Liver (tissue), 9 donors: Measurements from ENCODE around the gene TERT. TPM values are rescaled to one million over a fixed set of nuclear protein-coding genes. Genes with fewer than 3 reads are reported as not detected.

Source experiments
- DNase-seq: peaks from one replicate; pipeline ENCODE4 v3.0.0-alpha.2; 2017; ENCODE audit warnings: low spot score
- H3K27ac ChIP-seq, 2 donors: one replicate each; pipeline ENCODE4 v1.7.0; 2013; ENCODE audit warnings: inconsistent platforms in 2 of 2, low read length in 2 of 2, control low read depth in 1 of 2, low read depth in 1 of 2, mild to moderate bottlenecking in 1 of 2
- H3K27me3 ChIP-seq, 4 donors: one replicate each; pipeline versions ENCODE4 v1.6.1 to v1.7.0; 2013; ENCODE audit warnings: low read length in 3 of 4, inconsistent platforms in 1 of 4, mild to moderate bottlenecking in 1 of 4, moderate library complexity in 1 of 4; ENCODE audit not compliant: control insufficient read depth in 4 of 4, insufficient read depth in 4 of 4
- H3K36me3 ChIP-seq, 4 donors: one replicate each; pipeline versions ENCODE4 v1.6.1 to v1.7.0; 2013; ENCODE audit warnings: low read length in 3 of 4, mild to moderate bottlenecking in 3 of 4, low read depth in 1 of 4, moderate library complexity in 1 of 4; ENCODE audit not compliant: control insufficient read depth in 4 of 4, insufficient read depth in 3 of 4
- H3K4me1 ChIP-seq, 4 donors: one replicate each; pipeline versions ENCODE4 v1.6.1 to v1.7.0; 2013; ENCODE audit warnings: low read length in 3 of 4, mild to moderate bottlenecking in 3 of 4, moderate library complexity in 1 of 4; ENCODE audit not compliant: control insufficient read depth in 4 of 4, insufficient read depth in 4 of 4
- H3K4me3 ChIP-seq, 3 donors: one replicate each; pipeline versions ENCODE4 v1.6.1 to v1.7.0; 2013; ENCODE audit warnings: low read length in 3 of 3, control low read depth in 1 of 3, low read depth in 1 of 3, mild to moderate bottlenecking in 1 of 3
- H3K9ac ChIP-seq, 2 donors: one replicate each; pipeline ENCODE4 v1.7.0; 2013; ENCODE audit warnings: low read length in 2 of 2, mild to moderate bottlenecking in 2 of 2, moderate library complexity in 2 of 2, control low read depth in 1 of 2, low read depth in 1 of 2
- H3K9me3 ChIP-seq, 4 donors: one replicate each; pipeline versions ENCODE4 v1.6.1 to v1.7.0; 2013; ENCODE audit warnings: low read length in 3 of 4; ENCODE audit not compliant: control insufficient read depth in 4 of 4
- EGR1 ChIP-seq, 2 donors: IDR thresholded peaks; 2 replicates each; pipeline ENCODE4 v1.6.1; 2016 to 2018; ENCODE audit warnings: antibody characterized with exemption in 2 of 2, low read depth in 2 of 2
- FOXA1 ChIP-seq: IDR thresholded peaks from 2 replicates; pipeline ENCODE4 v1.6.1; 2016; ENCODE audit warnings: antibody characterized with exemption
- FOXA2 ChIP-seq: IDR thresholded peaks from 2 replicates; pipeline ENCODE4 v1.6.1; 2016; ENCODE audit warnings: antibody characterized with exemption
- GABPA ChIP-seq, 2 donors: IDR thresholded peaks in 1 of 2; conservative IDR thresholded peaks in 1 of 2; 2 replicates each; pipeline ENCODE4 v1.6.1; 2016; ENCODE audit warnings: antibody characterized with exemption in 2 of 2, mild to moderate bottlenecking in 1 of 2, moderate library complexity in 1 of 2
- HNF4A ChIP-seq, 2 donors: conservative IDR thresholded peaks; 2 replicates each; pipeline ENCODE4 v1.6.1; 2016; ENCODE audit warnings: antibody characterized with exemption in 2 of 2, mild to moderate bottlenecking in 2 of 2
- HNF4G ChIP-seq: IDR thresholded peaks from 2 replicates; pipeline ENCODE4 v1.6.1; 2016; ENCODE audit warnings: antibody characterized with exemption
- JUND ChIP-seq, 2 donors: IDR thresholded peaks; 2 replicates each; pipeline ENCODE4 v1.6.1; 2016; ENCODE audit warnings: antibody characterized with exemption in 2 of 2
- NR2F2 ChIP-seq: IDR thresholded peaks from 2 replicates; pipeline ENCODE4 v1.6.1; 2016; ENCODE audit warnings: antibody characterized with exemption
- RAD21 ChIP-seq, 2 donors: IDR thresholded peaks; 2 replicates each; pipeline ENCODE4 v1.6.1; 2016; ENCODE audit warnings: antibody characterized with exemption in 2 of 2, mild to moderate bottlenecking in 2 of 2
- RXRA ChIP-seq, 2 donors: IDR thresholded peaks; 2 replicates each; pipeline ENCODE4 v1.6.1; 2017 to 2018; ENCODE audit warnings: antibody characterized with exemption in 2 of 2, mild to moderate bottlenecking in 1 of 2
- SP1 ChIP-seq: IDR thresholded peaks from 2 replicates; pipeline ENCODE4 v1.6.1; 2018; ENCODE audit warnings: antibody characterized with exemption, mild to moderate bottlenecking
- TAF1 ChIP-seq: conservative IDR thresholded peaks from 2 replicates; pipeline ENCODE4 v1.6.1; 2016; ENCODE audit warnings: antibody characterized with exemption, mild to moderate bottlenecking
- YY1 ChIP-seq: IDR thresholded peaks from 2 replicates; pipeline ENCODE4 v1.6.1; 2016; ENCODE audit warnings: antibody characterized with exemption, mild to moderate bottlenecking
- WGBS: extraction: QIAGEN DNeasy Blood & Tissue Kit; methylation state at CpG from one replicate; pipeline ENCODE4 v1.1.7; 2013; 5-methylcytosine and 5-hydroxymethylcytosine counted together
- polyA plus RNA-seq, 2 donors: library from polyadenylated mRNA; stranded (reverse) in 1 of 2; unstranded in 1 of 2; fragments of 200-250 nt in 1 of 2; fragments of >200 nt in 1 of 2; fragmentation: Nextera tagmentation in 1 of 2; extraction: Ambion mirVana in 1 of 2; gene quantifications; one replicate each; pipeline versions ENCODE4 v1.2.1 to v1.2.3, GENCODE V29; 2013 to 2015
- total RNA-seq, 2 donors: library from RNA; depleted of rRNA; stranded (reverse); fragments of >200 nt; gene quantifications; one replicate each; pipeline ENCODE4 v1.2.3, GENCODE V29; 2014
- TF ChIP-seq, protein P1 (sequence below): IDR thresholded peaks from 2 replicates; pipeline ENCODE4 v1.6.1; 2016; ENCODE audit warnings: antibody characterized with exemption, mild to moderate bottlenecking
- TF ChIP-seq, protein P2 (sequence below): IDR thresholded peaks from 2 replicates; pipeline ENCODE4 v1.6.1; 2016; ENCODE audit warnings: antibody characterized with exemption
- TF ChIP-seq, protein P3 (sequence below): IDR thresholded peaks from 2 replicates; pipeline ENCODE4 v1.6.1; 2016; ENCODE audit warnings: antibody characterized with exemption
- TF ChIP-seq, protein P4 (sequence below): IDR thresholded peaks from 2 replicates; pipeline ENCODE4 v1.6.1; 2016; ENCODE audit warnings: antibody characterized with exemption
- TF ChIP-seq, protein P5 (sequence below): fragments of 150-350 bp; IDR thresholded peaks from 2 replicates; pipeline ENCODE4 v1.5.1; 2017; ENCODE audit warnings: improper control_type of control experiment, low read depth, low read length; ENCODE audit not compliant: missing input control
- donor health status: healthy.
- donor health status: healthy.
- donor health status: healthy.
- donor health status: healthy.
- donor health status: healthy.

TERT gene
- total and polyA plus RNA-seq, 4 donors = 0.14 TPM; not detected in 3

DNA sequence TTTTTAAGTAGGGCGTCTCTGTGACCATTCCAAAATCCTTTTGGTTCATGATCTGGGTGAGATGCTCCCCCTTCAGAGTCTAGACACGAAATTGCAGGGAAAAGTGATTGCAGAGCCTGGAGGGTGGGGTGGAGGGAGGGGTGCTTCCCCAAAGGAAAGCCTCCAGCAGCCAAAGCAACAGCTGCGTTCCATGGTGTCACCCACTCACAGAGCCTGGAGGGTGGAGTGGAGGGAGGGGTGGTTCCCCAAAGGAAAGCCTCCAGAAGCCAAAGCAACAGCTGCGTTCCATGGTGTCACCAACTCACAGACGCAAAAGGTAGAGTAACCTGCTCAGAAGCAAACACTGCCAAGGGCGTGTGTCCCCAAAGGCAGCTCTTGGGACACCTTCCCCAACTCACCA lies 47.1 kb downstream of the TERT start:
- TF ChIP-seq, protein P1, sequence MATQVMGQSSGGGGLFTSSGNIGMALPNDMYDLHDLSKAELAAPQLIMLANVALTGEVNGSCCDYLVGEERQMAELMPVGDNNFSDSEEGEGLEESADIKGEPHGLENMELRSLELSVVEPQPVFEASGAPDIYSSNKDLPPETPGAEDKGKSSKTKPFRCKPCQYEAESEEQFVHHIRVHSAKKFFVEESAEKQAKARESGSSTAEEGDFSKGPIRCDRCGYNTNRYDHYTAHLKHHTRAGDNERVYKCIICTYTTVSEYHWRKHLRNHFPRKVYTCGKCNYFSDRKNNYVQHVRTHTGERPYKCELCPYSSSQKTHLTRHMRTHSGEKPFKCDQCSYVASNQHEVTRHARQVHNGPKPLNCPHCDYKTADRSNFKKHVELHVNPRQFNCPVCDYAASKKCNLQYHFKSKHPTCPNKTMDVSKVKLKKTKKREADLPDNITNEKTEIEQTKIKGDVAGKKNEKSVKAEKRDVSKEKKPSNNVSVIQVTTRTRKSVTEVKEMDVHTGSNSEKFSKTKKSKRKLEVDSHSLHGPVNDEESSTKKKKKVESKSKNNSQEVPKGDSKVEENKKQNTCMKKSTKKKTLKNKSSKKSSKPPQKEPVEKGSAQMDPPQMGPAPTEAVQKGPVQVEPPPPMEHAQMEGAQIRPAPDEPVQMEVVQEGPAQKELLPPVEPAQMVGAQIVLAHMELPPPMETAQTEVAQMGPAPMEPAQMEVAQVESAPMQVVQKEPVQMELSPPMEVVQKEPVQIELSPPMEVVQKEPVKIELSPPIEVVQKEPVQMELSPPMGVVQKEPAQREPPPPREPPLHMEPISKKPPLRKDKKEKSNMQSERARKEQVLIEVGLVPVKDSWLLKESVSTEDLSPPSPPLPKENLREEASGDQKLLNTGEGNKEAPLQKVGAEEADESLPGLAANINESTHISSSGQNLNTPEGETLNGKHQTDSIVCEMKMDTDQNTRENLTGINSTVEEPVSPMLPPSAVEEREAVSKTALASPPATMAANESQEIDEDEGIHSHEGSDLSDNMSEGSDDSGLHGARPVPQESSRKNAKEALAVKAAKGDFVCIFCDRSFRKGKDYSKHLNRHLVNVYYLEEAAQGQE = no peak
- TF ChIP-seq RXRA (IDR thresholded peaks at IDR 0.05) (no peak), NR2F2 (no peak), FOXA2 (no peak), HNF4A (conservative IDR thresholded peaks at IDR 0.05) (no peak), TAF1 (no peak), RAD21 (IDR thresholded peaks at IDR 0.05) (no peak), YY1 (no peak), SP1 (no peak), HNF4G (no peak), JUND (IDR thresholded peaks at IDR 0.05) (no peak), EGR1 (IDR thresholded peaks at IDR 0.05; ENCODE audit: low read depth in 2 of 2) (no peak), GABPA (IDR thresholded peaks at IDR 0.05 in 1 of 2, conservative IDR thresholded peaks at IDR 0.05 in 1 of 2) (no peak), FOXA1 (no peak)
- TF ChIP-seq, protein P2, sequence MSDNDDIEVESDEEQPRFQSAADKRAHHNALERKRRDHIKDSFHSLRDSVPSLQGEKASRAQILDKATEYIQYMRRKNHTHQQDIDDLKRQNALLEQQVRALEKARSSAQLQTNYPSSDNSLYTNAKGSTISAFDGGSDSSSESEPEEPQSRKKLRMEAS = no peak
- TF ChIP-seq, protein P3, sequence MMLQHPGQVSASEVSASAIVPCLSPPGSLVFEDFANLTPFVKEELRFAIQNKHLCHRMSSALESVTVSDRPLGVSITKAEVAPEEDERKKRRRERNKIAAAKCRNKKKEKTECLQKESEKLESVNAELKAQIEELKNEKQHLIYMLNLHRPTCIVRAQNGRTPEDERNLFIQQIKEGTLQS = no peak
- TF ChIP-seq, protein P4, sequence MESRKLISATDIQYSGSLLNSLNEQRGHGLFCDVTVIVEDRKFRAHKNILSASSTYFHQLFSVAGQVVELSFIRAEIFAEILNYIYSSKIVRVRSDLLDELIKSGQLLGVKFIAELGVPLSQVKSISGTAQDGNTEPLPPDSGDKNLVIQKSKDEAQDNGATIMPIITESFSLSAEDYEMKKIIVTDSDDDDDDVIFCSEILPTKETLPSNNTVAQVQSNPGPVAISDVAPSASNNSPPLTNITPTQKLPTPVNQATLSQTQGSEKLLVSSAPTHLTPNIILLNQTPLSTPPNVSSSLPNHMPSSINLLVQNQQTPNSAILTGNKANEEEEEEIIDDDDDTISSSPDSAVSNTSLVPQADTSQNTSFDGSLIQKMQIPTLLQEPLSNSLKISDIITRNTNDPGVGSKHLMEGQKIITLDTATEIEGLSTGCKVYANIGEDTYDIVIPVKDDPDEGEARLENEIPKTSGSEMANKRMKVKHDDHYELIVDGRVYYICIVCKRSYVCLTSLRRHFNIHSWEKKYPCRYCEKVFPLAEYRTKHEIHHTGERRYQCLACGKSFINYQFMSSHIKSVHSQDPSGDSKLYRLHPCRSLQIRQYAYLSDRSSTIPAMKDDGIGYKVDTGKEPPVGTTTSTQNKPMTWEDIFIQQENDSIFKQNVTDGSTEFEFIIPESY = no peak
- TF ChIP-seq, protein P5, sequence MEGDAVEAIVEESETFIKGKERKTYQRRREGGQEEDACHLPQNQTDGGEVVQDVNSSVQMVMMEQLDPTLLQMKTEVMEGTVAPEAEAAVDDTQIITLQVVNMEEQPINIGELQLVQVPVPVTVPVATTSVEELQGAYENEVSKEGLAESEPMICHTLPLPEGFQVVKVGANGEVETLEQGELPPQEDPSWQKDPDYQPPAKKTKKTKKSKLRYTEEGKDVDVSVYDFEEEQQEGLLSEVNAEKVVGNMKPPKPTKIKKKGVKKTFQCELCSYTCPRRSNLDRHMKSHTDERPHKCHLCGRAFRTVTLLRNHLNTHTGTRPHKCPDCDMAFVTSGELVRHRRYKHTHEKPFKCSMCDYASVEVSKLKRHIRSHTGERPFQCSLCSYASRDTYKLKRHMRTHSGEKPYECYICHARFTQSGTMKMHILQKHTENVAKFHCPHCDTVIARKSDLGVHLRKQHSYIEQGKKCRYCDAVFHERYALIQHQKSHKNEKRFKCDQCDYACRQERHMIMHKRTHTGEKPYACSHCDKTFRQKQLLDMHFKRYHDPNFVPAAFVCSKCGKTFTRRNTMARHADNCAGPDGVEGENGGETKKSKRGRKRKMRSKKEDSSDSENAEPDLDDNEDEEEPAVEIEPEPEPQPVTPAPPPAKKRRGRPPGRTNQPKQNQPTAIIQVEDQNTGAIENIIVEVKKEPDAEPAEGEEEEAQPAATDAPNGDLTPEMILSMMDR = no peak
- DNase-seq = no peak
- peaks cover 0 to 3% (median 1%) of the 10 kb centered on the region in 4 donors for H3K27me3 ChIP-seq

More for the DNA sequence above, 47.1 kb downstream of the TERT start:
- Histone ChIP-seq H3K36me3 (no peaks in the 10 kb centered on the region), H3K27ac (no peak overlapping the region), H3K9ac (no peak overlapping the region), H3K4me3 (no peak overlapping the region), H3K4me1 (no peaks in the 10 kb centered on the region), H3K9me3 (no peaks in the 10 kb centered on the region)
- WGBS = 75% methylated on average over 6 of the region's 6 CpGs
